Liver (tissue), 3 donors: ENCODE measurements around the gene RPS6KA5.

Source experiments
- CTCF ChIP-seq: fragments of 150-350 bp; IDR thresholded peaks from 2 replicates; pipeline ENCODE4 v1.5.1; 2017; ENCODE audit warnings: improper control_type of control experiment, low read depth, low read length; ENCODE audit not compliant: missing input control
- EGR1 ChIP-seq, 2 donors: IDR thresholded peaks; 2 replicates each; pipeline ENCODE4 v1.6.1; 2016 to 2018; ENCODE audit warnings: antibody characterized with exemption in 2 of 2, low read depth in 2 of 2
- FOXA1 ChIP-seq: IDR thresholded peaks from 2 replicates; pipeline ENCODE4 v1.6.1; 2016; ENCODE audit warnings: antibody characterized with exemption
- TAF1 ChIP-seq: conservative IDR thresholded peaks from 2 replicates; pipeline ENCODE4 v1.6.1; 2016; ENCODE audit warnings: antibody characterized with exemption, mild to moderate bottlenecking
- donor health status: healthy.
- donor health status: healthy.

GRCh38 chr14:90810806-90811205, 249.6 kb downstream of the RPS6KA5 start:
- TF ChIP-seq CTCF = no peak
- TF ChIP-seq EGR1 (IDR thresholded peaks at IDR 0.05; ENCODE audit: low read depth in 2 of 2) = no peak
- no peak for TF ChIP-seq FOXA1
- TF ChIP-seq TAF1 = no peak
